Stimulated activated CD4-positive, alpha-beta T cell treated with anti-CD3 and anti-CD28 coated beads, Interleukin-4, amount 100 ng/mL, for 24 hours (primary cell): ENCODE results near the gene BCAR3.

Experiments used
- DNase-seq: peaks from one replicate; pipeline ENCODE4 v3.0.0-alpha.2; 2020

The BCAR3 gene

GRCh38 chr1:93635614-93636543 lies 45.8 kb downstream of the BCAR3 start:
- no peak for DNase-seq

DNA sequence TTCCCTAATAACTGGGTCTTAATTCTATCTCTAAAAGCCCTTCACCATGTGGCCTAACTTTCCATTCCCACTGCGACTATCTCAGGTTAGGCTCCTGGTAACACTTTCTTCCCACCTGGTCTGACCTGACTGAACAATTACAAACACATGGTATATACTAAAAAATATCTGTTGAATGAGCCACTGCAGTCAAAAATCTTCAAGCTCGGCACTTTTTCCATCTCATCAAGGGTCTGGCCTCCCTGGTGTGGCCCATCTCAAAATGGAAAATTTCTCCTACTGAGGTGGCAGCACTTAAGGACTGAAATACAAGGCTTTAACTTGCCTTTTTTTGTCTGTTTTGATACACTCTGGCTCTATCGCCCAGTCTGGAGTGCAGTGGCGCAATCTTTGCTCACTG lies 48.3 kb downstream of the BCAR3 start:
- no peak for DNase-seq

- no peak for DNase-seq
These were observed 49.8 kb downstream of the BCAR3 start for GRCh38 chr1:93631626-93632365.

DNA sequence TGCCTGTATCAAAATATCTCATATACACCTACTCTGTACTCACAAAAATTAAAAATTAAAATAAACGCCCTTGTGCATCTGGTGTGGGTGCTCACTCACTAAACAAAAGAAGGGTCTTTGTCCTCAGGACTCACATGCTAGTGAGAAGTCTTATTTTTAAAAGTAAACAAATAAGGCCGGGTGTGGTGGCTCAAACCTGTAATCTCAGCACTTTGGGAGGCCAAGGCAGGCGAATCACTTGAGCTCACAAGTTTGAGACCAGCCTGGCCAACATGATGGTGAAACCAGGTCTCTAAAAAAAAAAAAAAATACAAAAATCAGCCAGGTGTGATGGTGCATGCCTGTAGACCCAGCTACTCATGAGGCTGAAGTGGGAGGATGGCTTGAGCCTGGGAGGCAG lies 51.5 kb downstream of the BCAR3 start:
- DNase-seq: no peak

- DNase-seq: peak; percentile 57
These were observed 52.3 kb downstream of the BCAR3 start for GRCh38 chr1:93629101-93630059.

DNA sequence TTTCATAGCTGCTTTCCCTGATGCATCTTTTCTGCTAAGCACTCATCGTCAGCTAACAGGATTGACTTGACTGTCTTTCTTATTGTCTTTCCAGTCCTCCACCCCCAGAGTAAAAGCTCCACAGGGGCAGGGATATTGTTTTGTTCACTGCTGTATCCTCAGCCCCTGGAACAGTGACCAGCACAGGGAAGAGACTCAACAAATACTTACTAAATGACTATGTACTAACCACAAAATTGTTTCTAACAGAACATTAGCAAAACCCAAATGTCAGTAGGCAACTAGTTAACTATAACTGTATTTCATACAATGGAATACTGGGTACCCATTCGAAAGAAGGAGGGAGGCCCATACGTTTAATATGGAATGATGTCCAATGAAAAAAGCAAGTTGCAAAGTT lies 53.0 kb downstream of the BCAR3 start:
- DNase-seq: no peak

DNA sequence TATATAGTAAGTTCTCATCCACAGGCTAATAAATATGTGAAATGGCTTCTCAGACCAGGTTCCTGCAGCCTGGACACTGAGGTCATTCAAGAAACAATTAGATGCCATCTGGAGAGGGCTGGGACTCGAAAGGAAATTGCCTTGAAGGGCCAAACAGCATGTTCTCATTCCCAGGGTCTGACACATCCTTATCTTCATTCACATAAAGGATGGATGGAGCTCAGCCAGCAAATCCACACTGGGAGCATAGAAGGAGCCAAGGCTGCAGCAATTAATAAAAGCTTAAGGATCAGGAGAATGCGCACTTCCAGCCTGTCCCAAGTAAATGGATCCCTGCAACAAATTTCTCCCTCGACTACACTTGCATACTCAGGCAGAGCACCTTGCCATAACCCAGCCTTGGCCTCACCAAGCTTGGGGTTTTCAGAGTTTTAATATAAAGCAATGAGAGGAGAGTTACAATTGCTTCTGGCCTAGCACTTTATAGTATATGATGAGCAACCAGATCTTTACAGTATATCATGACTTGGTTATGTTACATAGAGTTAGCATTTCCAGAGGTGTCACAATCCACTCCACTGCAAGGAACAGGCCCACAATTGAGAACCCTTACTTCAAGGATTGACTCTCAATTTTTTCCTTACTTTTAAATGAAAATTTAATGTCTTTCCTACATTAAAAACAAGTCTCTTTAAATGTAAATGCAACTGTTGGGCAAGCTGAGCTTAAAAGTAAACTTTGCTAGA lies 55.9 kb downstream of the BCAR3 start:
- DNase-seq: no peak

DNA sequence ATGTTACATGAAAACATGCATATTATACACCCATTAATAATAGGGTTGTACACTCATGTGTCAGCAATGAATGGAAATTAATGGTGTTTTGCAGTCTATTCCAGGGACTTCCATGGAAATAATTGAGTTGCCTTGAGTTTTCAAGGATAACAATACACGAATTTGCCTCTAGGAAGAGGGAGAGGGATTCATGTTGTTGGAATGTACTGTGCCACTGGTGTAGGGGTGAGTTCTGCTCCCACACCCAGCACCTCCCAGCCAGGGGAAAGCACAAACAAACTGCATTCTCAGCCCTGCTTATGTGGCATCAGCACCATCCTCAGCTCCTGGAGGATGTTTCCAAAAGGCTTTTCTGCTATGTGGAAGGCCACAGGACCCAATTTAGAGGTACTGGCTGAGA lies 57.8 kb downstream of the BCAR3 start:
- DNase-seq: no peak

DNA sequence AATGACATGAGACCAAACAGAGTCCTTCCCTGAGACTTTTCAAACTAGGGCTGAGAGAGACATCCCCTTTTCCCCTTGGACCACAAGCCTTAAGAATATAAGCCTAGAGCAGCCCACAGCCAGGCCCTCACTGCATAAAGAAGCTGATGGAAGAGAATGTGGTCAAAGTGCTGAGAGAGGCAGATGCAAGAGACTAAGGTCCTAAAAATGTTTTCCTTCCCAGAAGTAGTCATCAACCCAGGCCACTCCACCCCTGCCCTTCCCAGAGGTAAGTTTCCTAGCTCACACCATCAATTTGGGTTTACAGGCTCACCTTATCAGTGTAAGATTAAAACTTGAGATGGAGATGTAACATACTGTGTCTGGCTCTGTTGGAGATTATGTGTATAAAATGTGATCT lies 58.2 kb downstream of the BCAR3 start:
- DNase-seq: no peak

DNA sequence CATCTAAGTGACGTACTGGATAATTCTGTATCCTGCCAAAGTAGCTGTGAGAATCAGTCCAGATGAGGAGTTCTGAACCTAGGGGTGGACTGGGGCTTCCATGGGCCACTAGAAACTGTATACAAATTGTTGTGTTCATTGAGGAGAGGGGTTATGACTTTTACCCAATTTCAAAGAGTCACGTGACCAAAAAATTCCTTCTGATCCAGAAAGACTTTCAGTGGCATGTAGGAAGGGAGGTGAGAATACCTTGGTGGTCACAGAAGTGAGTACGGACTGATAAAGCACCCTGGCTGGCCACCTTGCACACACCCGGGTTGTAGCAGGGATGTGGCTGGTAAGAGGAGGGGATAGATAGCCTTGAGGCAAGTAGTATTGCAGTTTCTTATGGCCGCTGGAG lies 60.4 kb downstream of the BCAR3 start:
- no peak for DNase-seq

- DNase-seq: no peak
These were observed 60.8 kb downstream of the BCAR3 start for GRCh38 chr1:93620841-93621210.

DNA sequence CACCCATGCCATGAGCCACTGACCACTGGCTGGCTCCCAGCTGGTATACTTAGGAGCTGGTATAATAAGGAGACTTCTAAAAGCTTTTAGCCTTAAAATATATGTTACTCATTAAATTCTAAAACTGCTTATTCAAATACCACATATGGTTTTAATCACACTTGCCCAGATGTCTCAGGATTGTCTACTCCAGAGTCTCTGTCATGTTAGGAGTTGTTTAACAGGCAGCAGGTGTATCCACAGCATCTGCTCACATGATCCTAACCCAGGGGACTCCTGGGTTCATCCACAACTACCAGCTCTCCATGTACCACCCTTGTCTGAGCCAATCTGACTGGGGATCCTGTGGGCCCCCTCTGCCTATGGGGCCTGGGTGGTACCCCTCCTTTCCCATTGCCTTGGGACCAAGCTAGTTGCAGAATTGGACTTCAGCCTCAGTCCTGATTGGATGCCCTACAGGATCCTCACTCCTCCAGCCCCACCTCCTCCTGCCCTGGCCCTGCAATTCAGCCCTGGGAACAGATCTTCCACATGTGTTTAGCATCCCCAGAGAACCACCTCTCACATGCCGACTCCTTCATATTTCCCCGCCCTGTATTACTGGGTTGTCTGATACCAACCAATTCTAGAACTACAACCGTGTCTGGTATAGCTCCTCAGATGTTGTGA lies 61.3 kb downstream of the BCAR3 start:
- DNase-seq: no peak

DNA sequence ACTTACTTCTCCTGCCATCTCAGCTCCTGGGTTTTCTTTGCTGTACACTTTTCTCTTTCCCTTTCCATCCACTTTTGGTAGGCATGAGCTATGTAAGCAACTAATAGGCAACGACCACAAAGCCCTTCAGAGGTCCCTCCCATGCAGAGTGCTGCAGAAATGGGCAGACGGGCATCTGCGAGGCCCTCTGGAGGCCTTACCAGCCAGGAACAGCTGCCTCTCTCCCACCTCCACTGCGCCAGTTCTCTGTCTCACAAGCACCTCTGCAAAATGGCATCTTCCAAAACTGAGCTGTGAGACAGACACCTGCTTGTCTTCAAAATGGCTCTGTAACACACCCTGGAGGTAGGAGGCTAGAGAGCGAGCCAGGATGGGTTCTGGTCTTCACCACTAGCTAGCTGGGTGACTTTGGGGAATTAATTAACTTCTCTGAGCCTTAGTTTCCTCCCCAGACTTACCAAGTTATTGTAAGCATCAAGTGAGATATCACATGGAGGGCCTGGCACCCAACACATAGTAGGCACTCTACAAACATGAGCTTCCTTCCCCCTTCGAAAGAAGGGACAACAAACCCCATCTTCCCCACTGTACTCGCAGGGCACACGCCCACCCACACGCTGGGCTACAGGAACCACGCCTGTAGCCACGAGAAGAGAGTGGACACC lies 62.0 kb downstream of the BCAR3 start:
- DNase-seq: no peak

GRCh38 chr1:93617670-93618499 lies 63.8 kb downstream of the BCAR3 start:
- no peak for DNase-seq

DNA sequence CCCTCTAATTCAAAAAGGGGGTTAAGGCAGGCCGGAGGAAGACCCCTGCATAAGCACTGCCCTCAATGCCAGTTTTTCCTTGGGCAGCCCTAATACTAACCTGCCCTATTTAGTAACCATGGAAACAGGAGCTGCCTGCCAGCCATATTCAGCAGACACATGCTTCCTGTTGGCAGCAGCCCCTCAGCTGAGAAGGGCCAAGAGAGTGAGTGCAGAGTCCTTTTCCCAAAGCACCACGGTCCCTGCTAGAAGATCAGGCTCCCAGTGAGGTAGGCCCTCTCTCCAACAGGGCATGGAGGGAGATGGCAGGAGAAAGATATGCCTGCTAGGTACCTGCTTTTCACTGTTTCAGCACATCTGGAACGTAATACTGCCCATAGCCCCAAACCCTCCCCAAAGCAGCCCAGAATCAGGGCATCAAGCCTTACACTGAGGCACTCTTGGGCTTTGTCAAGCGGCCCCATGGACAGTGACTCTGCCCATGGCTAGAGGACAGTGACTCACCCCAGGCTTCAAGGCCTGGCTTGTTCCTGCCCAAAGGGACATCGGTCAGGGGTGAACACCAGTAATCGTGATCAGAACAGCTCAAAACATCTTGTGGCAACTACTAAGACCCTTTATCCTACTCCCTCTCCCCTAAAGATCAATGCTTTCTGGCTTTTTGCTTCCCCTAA lies 64.5 kb downstream of the BCAR3 start:
- no peak for DNase-seq

DNA sequence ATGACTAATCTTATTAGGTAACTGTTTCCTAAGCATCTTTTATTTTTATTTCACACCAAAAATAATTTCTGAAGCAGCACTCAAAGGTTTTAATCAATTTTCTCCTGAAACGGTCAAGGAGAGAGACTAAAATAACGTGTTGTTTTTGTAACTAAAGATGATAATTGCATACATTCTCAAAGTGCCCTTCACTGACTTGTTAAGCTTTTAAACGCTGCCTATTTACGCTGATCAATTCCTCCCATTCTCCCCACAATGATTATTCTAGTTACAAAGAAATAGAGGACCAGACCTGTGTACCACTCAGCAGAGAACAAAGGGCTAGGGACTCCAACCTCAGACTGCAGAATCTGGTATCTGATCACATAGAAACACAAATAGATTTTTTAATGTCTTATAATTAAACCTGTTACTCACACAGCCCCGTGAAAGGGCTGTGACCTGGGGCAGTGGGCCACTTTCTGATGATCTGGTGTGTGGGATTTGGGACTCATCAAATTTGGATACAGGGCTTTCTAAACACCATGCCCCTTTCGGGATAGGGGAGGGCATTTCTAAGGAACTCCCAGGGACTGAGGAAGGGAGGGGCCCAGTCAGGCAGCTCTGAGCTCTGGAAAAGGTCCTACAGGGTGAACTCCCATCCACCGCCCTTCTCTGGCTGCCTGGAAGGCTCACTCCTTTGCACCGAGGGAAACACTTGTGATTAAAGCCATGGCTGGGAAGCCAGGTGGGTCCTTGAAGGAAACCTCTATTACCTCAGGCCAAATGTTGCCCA lies 65.2 kb downstream of the BCAR3 start:
- no peak for DNase-seq

GRCh38 chr1:93615582-93616150 lies 66.0 kb downstream of the BCAR3 start:
- peak; percentile 77 for DNase-seq

GRCh38 chr1:93614986-93615581 lies 66.6 kb downstream of the BCAR3 start:
- peak; percentile 70 for DNase-seq
